ENCODE measurements around the gene CDK5R2.

DNA sequence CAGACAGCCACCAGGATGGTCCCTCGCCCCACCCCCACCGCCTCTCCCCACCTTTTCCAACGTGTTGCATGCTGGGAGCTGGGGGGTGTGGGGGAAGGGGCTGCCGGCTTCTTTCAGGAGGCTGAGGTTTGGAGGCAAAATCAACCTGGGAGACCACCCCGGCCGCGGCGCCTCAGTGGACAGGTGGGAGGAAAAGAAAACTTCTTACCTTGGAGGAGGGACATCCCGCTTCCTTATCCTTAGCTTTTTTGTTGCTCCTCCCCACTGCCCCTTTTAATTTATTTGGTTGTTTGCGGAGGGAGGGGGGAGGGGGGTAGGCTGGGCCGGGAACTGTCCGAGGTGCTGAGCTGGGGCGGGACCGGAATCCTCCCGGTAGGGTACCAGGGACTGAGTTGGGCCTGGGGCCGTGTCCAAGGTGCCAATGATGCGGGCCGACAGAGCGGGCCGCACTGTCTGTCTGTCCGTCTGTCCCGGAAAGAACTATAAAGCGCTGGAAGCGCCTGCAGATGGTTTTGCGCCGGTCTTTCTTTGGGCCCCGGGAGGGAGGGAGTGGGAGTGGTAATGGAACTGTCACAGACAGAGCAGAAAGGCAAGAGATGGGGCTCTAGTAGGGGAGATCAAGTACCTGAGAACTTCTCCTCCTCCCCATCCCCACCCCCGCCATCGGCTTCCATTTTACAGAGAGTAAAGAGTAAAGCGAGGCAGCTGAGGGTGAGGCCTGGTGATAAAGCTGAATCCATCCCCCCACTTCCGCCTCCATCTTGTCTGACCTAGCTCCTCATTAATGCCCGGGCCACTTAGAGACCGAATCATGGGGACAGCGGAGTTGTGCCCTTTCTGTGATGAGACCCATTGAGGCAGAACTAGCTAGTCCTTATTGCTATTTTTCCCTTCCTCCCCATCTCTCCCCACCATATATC lies 2.4 kb downstream of the CDK5R2 start:
- no peak for TF ChIP-seq EZH2 (IDR thresholded peaks at IDR 0.05; ENCODE audit: insufficient read depth, poor library complexity, severe bottlenecking)
- no peak for TF ChIP-seq EZH2phosphoT487 (IDR thresholded peaks at IDR 0.05; ENCODE audit: insufficient read depth, low read depth)

Data from GM23248 (cell line).